BJ (cell line): Measurements from ENCODE around the gene HNRNPA2B1. TPM values are rescaled to one million over a fixed set of nuclear protein-coding genes. Genes with fewer than 3 reads are reported as not detected.

Source experiments
- CTCF ChIA-PET: fragments of 350-600 bp; formaldehyde crosslinking; extraction: SDS; loops from one replicate; lab custom pipeline; 2021; ENCODE audit warnings: antibody characterized with exemption, inconsistent platforms; lab: Yijun Ruan, JAX
- POLR2A ChIA-PET: fragments of 300-600 bp; sonication (Branson Sonifier 250); formaldehyde crosslinking; extraction: SDS; loops from one replicate; lab custom pipeline; 2021; ENCODE audit warnings: antibody characterized with exemption; lab: Charles Lee
- DNase-seq: peaks from one replicate; pipeline ENCODE4 v3.0.0-alpha.2; 2011; ENCODE audit warnings: low read depth
- H3K27me3 ChIP-seq: 2 replicates; pipeline ENCODE4 v1.6.0; 2011; ENCODE audit warnings: low read length; ENCODE audit not compliant: control insufficient read depth, insufficient read depth
- H3K36me3 ChIP-seq: 2 replicates; pipeline ENCODE4 v1.5.1; 2011; ENCODE audit warnings: low read length; ENCODE audit not compliant: control insufficient read depth, insufficient read depth
- H3K4me3 ChIP-seq: 2 replicates; pipeline ENCODE4 v1.5.1; 2011; ENCODE audit warnings: low read depth, mild to moderate bottlenecking, control low read depth, low read length
- CTCF ChIP-seq: IDR thresholded peaks from 2 replicates; pipeline ENCODE4 v1.5.1; 2011; ENCODE audit warnings: low read depth, mild to moderate bottlenecking, control low read depth, inconsistent platforms, low read length, moderate library complexity; ENCODE audit not compliant: insufficient read depth
- polyA plus RNA-seq: library from polyadenylated mRNA; depleted of rRNA; stranded (reverse); fragments of >200 nt; gene quantifications from 2 replicates; pipeline ENCODE4 v1.2.3, GENCODE V29; 2011

HNRNPA2B1 gene
- polyA plus RNA-seq, 1 experiment, result 139 TPM

GRCh38 chr7:26160896-26161295, 39.6 kb downstream of the HNRNPA2B1 start:
- no peak for DNase-seq
- Histone ChIP-seq H3K4me3 (no peak overlapping the region), H3K36me3 (no peaks in the 10 kb centered on the region), H3K27me3 (no peaks in the 10 kb centered on the region)
- ChIA-PET POLR2A (no interaction called here), CTCF (interaction anchor here (0.7 to 2.0 kb wide), 6 partner anchors 11 to 70 kb away, joined by 3 to 7 read pairs (median 4); no protein-coding TSS in a partner anchor)
- no peak for TF ChIP-seq CTCF

DNA sequence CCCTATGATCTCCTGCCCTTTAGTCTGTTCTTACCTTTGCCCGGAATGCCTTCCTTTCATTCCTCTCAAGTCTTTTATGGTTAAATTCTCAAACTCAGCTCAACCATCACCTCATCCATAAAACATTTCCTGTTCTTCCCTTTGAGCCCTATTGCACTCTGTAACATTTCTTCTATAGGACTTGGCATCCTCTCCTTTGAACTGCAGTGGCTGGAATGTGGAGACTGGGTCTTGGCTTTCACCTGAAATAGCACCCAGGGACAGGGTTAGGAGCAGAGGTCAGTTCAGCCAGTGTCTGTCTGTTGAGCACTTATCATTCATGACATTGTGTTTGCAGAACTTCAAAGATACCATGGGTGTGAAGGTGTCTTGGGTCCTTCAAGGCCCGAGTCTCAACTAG, 41.3 kb downstream of the HNRNPA2B1 start:
- DNase-seq, result no peak
- POLR2A ChIA-PET, result no interaction called here

GRCh38 chr7:26157520-26158105, 42.9 kb downstream of the HNRNPA2B1 start:
- H3K4me3 ChIP-seq, result no peak overlapping the region
- no peak for TF ChIP-seq CTCF
- POLR2A ChIA-PET, result interaction anchor here (0.5 to 0.6 kb wide), 2 partner anchors 23 to 1009 kb away, joined by 3 to 4 read pairs; no protein-coding TSS in a partner anchor
- CTCF ChIA-PET, result interaction anchor here (0.9 to 1.1 kb wide), 3 partner anchors 14 to 212 kb away, joined by 3 to 4 read pairs (median 3); no protein-coding TSS in a partner anchor
- no peaks in the 10 kb centered on the region for H3K27me3 ChIP-seq
- DNase-seq, result no peak
- H3K36me3 ChIP-seq, result no peaks in the 10 kb centered on the region

More for the DNA sequence above, 41.3 kb downstream of the HNRNPA2B1 start:
- H3K27me3 ChIP-seq, result no peaks in the 10 kb centered on the region
- no peak for TF ChIP-seq CTCF
- H3K36me3 ChIP-seq, result no peaks in the 10 kb centered on the region
- no peak overlapping the region for H3K4me3 ChIP-seq
- CTCF ChIA-PET, result interaction anchor here (1.0 to 1.2 kb wide), 2 partner anchors 15 to 21 kb away, joined by 3 to 4 read pairs; no protein-coding TSS in a partner anchor

GRCh38 chr7:26156451-26157420, 43.8 kb downstream of the HNRNPA2B1 start:
- DNase-seq, result peak; percentile 51
- TF ChIP-seq CTCF, result no peak
- ChIA-PET POLR2A (no interaction called here), CTCF (interaction anchor here (0.9 to 2.1 kb wide), 5 partner anchors 9 to 65 kb away, joined by 3 to 6 read pairs (median 3); no protein-coding TSS in a partner anchor)
- Histone ChIP-seq H3K27me3 (no peaks in the 10 kb centered on the region), H3K4me3 (peak overlapping the region; percentile 6; the same call in 1 of the 2 replicates), H3K36me3 (no peaks in the 10 kb centered on the region)
